Embryonic facial prominence (tissue), 1 donor: ENCODE measurements around the gene COL18A1.

Source experiments
- DNase-seq: peaks from one replicate; pipeline ENCODE4 v3.0.0-alpha.2; 2016; ENCODE audit errors: extremely low spot score

Gene COL18A1

DNA sequence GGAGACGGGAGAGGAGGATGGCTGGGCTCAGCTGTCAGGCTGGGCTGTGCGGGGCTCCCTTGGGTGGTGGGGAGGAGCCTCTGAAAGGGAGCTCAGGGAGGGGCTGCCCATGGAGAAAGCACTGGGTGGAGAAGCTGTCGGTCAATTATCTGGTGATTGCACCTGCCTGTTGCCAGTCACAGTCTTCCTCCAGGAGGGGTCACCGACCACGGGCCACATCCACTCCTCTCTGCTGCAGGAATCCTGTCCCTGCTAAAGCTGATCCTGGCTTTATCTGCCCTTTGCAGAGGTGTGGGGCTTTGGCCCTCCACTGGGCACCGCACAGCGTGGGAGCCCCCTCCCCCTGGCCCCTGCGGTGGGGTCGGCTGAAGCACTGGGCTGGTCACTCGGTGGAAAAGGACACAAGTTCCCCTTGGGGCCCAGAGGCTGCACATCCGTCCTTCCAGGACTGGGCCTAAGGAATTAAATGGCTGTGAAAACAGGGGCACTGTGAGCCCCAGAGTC is 21.8 kb upstream of the COL18A1 start:
- no peak for DNase-seq

DNA sequence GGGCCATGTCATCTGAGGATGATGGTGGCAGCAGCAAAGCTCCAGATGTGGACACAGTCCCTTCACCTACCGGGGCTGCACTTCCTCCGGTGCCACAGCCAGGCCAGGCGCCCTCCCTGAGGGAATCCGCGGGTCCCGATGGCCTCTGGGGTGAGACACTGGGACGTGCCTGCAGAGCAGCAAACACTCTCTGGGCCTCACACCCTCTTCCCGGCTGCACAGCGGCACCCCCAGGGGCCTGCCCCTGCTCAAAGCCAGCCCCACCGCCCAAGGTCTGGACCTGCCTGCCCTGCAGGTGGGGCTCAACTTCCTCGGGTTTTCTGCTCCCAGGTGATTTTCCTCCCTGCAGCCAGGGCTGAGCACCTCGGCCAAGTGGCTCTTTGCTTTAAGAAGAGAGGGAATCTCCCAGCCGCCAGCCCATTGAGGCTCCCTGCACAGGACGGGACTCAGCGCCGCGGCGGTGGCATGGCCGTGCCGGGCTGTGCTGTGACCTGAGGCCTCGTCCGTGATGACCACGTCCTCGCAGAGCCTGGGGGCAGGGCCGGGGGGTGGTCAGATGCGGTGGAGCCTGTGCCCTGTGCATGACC is 21.3 kb upstream of the COL18A1 start:
- no peak for DNase-seq

DNA sequence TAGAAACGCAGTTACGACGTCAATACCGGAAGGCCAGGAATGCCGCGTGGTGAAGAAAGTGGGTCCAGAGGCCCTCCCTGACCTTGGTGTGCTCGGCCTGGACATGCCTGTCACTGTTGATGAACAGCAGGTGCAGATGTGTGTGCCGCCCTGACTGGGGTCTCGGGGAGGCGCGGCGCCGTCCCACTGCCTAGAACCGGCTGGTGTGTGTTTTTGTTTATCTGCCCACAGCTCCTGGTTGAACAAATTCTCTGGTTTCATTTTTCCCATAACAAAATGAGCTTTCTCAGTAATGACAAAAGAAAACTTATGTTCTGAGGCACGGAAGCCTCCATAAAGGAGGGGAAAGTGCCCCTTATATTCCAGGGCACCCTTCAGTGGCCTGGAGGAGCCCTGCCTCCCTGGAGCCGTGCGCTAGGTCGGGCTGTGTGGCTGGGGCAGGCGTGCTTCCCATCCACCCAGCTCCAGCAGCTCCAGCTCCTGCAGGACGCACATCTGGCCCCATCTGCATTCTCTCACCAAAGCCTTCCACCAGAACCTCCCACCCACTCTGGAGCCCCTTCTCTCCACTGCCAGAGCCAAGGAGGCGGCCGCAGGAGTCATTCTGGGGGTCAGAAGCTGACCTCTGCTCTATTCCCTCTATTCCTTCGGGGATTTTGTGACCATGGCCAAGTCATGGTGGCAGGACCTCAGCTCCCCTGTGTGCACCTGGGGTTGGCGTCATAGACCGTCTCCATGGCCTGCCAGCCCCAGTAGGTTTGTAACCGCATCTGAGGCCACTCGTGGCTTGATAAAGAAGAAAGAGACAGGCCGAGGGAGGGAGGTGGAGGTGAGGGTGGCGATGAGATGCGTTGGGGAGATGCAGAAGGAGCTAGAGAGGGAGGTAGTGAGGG is 20.1 kb upstream of the COL18A1 start:
- DNase-seq, result no peak

DNA sequence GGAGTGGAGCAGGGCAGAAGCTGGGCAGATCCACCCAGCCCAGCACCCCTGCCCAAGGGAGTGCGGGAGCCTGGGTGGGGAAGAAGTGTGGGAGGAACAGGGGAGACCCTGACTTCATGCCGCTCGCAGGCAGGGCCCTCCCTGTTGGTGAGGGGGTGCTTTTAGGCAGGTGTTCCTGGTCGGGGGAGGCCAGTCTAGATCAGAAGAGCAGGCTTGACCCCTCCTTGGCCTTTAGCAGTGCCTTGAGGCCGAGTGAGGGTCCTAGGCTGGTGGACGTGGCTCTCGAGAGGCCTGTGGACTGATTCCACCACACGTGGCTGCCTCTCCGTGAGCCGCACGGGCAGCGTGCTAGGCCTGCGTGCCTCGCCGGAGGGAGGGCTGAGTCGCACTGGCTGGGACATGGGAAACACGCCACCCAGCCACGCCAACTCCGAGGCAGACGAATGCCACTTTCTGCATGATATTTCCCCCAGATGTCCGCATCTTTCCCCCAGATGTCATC is 19.4 kb upstream of the COL18A1 start:
- DNase-seq, result no peak

DNA sequence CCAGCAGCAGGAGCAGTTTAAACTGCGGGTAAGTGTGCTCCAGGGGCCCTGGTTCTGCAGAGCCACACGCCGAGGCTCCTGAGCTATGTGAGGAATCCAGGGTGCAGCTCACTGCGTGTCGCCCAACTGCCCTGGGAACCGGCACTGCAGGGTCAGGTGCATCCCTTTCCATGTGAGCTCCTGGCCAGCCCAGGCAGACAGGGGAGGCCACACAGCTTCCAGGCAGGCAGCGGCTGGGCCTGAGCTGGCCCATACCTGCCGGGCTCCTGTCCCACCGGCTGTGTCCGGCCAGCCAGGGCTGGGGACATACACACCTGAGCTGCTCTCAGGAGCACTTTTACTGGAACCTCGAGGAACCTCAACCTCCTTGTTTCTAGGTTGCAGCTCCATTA is 18.6 kb upstream of the COL18A1 start:
- DNase-seq, result no peak

DNA sequence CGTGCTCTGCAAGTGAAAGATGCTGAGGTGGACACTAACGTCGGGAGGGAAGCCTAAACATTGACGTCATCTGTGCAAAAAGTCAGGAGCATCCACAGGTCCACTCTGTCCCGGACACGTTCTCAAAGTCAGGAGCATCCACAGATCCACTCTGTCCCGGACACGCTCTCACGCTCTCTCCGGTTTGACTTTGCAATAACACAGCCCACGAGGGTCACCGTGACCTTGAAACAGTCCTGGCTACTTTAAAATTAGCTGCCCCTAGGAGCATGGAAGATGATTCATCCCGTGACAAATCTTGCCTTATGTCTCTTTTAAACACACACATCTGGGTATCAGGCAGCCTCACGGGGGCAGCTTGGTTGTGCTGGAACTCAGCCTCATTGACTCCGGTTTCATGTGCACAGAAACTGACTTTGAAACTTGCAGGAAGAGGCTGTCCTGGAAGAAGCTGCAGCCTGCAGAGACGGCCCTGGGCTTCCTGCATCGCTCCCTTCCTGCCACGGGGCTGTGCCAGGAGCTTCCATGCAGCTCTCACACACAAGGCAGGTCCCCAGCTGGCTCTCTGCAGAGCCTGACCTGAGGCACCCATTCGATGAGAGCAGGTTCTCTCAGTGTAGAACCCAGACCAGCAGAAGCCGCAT is 18.1 kb upstream of the COL18A1 start:
- no peak for DNase-seq

DNA sequence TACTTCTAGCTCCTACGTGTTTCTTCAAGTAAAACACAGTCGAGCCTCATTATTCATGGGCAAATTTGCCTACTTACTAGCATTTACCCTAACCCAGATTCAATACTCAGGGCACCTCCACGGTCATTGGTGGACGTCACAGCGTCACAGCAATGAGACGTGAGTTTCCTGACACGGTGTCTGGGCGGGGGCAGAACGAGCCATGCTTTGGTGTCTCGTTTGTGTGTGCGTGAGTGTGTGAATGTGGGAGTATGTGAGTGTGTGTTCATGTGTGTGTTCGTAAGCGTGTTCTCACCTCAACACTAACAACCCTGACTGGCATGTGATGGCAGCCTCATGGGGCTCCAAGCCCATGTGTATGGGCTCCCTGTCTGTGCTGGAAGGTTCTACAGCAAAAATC is 17.5 kb upstream of the COL18A1 start:
- no peak for DNase-seq

DNA sequence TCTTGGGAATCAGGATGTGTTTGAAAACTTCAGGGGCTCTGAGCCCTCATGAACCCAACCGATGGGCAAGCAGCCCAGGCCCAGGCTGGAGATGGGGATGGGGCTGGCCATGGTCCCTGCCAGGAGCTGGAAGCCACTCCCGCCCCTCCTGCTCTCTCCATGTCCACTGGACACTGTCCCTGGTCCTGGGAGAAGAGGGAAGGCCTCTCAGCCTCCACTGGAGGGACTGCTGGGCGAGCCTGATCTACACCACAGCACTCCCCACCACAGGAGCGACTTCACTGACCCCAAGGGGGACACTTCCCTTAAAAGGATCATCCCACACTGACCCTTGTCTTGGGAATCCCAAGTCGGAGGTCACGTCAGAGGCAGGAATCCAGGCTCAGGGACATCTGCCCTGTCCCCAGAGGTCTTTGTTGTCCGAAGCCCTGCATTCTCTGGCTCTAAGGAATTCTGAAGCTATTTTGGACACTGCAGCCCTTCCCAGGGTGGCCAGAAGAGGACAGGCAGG is 16.9 kb upstream of the COL18A1 start:
- DNase-seq, result no peak

DNA sequence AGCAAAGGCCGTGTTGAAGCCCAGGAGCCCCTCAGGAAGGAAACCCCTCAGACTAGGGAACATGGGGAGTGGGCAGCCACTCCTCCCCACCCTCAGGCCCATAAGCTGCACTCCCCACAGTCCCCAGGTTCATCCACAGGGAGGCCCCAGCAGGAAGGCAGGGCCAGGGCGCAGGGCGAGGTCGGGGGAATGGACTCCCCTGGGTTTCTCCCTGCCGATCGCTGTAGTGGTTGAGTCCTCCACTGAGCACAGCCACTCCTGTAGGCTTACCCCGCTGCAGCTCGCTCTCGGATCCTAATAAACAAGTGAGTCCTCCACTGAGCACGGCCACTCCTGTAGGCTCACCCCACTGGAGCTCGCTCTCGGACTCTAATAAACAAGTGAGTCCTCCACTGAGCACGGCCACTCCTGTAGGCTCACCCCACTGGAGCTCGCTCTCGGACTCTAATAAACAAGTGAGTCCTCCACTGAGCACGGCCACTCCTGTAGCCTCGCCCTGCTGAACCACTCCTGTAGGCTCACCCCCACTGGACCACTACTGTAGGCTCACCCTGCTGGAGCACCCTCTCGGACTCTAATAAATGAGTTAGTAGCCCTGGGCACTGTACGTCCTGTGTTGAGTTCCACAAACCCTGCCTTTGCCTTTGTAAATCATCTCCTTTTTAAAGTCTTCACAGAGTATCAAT is 16.2 kb upstream of the COL18A1 start:
- DNase-seq, result no peak

DNA sequence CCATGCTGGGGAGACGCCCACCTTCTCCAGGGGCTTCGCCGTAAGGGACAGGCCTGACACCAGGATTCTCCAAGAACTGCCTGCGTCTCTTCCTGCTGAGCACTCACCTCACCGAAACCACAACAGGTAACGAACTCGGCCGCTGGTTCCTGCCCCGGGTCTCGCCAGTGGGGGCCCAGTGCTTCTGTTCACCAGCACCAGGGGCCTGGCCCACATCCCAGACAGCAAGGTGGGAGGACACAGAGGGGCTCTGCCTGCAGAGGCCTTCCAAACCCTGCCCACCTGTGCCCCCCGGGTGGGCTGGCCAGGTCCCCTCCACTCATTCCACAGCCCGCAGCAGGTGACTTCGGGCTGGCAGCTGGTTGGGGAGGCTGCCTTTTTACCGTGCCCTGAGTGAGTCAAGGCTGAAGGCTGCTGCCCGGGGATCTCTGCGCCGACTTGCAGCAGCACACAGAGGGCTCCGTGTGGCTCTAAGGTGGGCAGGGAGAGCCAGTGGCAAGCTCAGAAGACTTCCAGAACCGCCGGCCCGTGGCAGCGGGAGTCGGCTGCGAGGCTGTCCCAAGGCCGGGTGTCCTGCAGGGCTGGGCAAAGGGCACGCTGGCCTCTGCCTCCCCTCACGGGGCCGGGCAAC is 14.7 kb upstream of the COL18A1 start:
- DNase-seq, result no peak

DNA sequence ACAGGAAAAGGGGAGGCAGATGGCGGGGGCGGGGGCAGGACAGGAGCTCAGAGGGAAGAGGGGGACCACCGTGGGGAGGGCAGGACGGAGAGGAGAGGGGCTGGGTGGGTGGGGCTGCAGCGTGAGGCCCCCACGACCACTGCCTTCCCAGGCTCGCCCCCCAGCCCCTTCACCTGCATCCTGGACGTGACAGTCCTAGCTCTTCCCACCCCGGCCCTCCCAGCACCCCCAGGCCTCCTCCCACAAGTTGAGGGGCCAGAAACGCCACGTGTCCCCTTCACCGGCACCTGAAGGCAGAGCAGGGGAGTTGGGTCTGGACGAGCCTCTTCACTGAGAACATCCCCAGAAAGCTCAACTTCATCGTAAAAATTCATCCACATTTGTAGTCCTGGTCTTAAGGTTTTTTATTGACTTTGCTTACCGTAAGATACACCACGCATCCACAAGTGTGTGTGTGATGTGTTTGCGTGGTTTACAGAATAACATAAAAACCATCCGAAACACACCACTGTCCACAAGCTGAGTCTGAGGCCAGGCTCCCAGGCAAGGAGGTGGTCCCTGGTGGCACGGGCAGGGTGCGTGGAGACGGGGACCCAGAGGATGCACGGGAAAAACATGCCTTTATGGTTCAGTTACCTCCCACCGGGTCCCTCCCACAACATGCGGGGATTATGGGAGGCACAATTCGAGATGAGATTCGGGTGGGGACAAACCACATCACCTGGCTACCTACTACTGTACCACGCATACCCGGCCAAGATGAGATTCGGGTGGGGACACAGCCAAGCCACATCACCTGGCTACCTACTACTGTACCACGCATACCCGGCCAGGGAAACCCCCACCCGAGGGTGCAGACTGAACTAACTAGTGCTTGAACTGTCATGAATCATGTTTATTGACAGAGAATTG is 13.9 kb upstream of the COL18A1 start:
- no peak for DNase-seq

DNA sequence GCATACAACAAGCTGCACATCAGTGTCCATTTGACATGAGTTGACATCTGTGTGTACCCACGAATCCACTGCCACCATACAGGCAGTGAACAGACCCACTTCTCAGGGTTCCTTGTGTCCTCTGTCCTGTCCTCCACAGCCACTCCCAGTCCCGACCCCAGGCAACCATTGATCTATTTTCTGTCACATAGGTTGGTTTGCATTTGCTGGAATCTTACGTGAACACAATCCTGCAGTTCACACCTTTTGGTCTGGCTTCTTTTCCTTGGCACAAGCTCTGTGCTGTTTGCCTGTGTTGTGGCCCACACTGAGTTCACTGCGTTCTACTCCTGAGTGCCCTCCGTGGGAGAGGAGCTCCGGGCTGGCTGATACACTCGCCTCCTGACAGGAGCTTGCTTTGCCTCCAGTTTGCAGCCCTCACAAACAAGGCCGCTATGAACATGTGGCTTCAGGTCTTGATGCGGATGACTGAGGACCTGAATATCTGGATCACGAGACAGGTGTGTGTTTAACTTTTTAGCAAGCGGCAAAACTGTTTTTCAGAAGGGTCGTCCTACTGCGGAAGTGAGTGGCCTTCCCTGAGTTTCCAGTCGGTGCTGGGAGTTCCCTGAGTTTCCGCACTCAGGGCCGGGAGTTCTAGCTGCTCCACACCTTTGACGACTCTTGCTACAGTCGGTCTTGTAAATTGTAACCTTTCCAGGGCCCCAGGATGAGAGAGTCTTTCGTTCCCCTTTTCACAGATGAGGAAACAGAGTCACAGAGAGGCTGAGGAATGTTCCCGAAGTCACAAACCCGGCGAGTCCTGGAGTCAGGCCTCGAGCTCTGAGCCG is 13.0 kb upstream of the COL18A1 start:
- no peak for DNase-seq

DNA sequence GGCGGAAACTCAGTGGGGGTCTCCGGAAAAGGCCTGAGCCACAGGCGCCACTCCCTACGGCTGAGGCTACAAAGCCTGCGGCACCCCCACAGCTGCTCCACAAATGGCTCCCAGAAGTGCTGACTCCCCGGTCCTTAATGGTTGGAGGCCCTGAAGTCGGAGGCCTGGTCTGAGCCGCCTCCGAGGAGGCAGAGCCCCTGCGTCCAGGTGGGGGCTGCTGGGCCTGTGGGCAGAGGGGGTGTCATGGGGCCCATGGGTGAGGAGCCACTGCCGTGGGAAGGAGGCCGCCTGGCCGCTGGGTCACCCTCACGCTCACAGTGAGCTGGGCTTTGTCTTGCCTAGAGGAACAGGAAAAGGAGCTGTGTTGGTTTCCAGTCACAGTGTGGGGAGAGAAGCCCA is 12.4 kb upstream of the COL18A1 start:
- no peak for DNase-seq

DNA sequence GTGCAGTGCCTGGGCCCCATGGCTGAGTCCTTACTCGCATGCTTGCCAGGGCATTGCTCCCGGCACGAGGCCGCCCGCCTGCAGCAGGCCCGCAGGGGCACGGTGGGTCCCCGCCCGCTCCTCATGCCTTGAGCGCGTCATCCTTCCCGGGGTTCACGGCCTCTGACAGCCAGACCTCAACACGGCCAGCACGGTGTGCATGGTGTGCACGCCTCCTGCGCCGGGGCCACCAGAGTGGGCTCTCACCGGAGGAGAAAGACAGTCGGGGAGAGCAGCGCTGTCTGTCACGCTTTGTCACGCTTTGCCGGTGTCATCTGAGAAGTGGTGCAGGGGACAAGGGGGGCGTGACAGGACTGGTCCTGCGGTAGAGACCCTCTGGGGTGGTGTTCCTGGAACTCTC is 11.9 kb upstream of the COL18A1 start:
- no peak for DNase-seq

DNA sequence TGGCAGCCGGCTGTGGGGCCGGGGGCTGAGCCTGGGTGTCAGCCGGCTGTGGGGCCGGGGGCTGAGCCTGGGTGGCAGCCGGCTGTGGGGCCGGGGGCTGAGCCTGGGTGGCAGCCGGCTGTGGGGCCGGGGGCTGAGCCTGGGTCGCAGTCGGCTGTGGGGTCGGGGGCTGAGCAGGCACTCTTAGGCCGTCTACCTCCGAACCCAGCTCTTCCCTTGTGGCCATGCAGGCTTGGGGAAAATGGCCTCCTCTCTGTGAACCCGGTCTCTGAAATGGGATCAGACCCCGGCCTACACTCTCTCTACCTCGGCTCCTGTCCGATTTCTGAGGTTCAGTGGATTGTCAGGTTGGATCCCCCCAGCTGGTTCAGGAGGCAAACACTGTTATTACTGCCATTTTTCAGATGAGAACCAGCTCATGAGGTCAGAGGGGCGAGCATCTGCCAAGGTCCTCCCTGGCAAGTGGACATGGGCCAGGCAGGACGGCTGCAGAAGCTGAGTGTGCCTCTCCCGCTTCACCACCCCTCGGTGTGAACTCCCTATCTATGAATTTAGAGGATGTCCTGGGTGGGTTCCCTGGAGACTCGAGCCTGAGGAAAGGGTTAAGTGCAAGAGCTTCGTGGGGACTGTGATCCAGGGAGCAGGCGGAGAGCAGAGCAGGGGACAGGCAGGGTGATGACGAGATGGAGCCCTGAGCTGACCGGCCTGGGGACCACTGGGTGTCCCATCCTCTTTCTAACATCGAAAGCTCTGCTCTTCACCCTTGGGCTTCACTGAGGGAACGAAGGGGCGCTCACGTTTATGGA is 10.9 kb upstream of the COL18A1 start:
- DNase-seq, result no peak

DNA sequence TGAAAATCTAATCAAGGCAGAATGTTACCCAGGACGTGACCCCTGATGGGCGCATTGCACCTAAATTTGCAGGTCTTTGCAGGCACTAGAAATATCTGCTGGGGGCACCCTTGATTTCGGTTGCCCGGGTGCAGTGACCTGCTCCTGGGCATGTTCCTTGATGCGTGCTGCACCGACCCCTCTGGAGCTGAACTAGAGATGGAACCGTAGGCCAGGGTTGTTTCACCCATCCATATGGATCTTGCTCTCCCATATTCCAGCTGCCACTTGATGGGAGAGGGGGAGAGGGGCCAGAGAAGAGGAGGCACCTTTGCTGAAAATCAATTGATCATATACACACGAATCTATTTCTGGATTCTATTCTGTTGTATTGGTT is 8.4 kb upstream of the COL18A1 start:
- DNase-seq, result no peak

DNA sequence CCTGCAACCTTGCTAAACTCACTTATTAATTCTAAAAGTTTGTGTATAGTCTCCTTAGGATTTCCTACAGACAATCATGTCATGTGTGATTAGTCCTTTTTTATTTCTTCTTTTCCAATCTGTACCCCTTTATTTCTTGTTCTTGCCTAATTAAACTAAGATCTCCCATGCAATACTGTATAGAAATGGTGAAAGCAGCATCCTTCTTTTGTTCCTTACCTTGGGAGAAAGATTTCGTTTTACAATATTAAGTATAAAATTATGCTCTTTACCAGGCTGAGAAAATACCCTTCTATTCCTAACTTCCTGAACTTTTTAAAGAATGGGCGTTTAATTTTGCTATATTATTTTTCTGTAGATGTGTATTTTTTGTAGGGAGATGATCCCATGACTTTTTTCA is 7.6 kb upstream of the COL18A1 start:
- DNase-seq, result no peak

DNA sequence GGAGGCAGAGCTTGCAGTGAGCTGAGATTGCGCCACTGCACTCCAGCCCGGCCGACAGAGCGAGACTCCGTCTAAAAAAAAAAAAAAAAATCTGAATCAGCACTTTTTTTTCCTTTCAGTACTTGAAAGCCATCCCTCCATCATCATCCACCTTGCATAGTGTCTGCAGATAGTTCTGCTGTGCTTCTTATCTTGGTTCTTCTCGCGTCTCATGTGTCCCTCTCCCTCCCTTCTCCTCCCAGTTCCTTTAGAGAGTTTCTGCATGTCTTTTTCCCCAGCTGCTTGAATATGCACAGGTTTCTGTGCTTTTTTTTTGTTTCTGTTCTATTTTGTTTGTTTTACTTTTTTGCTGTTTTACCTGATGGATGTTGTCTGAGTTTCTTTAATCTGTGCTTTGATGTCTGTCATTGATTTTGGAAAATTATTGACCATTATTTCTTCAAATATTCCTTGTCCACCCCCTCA is 3.9 kb upstream of the COL18A1 start:
- no peak for DNase-seq
